Effector CD4-positive, alpha-beta T cell (primary cell): ENCODE data around the gene SIRT5.
A peak's percentile ranks its signal among the peaks of the same experiment; 100 is the strongest.

Experiments used
- DNase-seq: peaks from one replicate; pipeline ENCODE4 v3.0.0-alpha.2; 2020

Gene SIRT5

DNA sequence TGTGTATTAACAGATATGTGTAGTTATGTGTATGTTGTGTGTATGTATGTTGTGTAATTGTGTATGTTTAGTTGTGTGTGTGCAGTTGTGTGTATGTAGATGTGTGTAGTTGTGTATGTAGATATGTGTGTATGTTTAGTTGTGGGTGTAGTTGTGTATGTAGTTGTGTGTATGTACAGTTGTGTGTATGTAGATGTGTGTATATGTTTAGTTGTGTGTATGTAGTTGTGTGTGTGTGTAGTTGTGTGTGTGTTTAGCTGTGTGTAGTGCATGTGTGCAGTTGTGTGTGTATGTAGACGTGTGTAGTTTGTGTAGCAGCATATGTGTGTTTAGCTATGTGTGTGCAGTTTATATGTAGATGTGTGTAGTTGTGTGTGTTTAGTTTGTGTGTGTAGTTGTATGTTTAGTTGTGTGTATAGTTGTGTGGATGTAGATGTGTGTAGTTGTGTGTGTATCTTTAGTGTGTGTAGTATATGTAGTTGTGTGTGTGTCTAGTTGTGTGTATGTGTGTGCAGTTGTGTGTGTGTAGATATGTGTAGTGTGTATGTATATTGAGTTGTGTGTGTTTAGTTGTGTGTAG lies 16.3 kb downstream of the SIRT5 start:
- no peak for DNase-seq

DNA sequence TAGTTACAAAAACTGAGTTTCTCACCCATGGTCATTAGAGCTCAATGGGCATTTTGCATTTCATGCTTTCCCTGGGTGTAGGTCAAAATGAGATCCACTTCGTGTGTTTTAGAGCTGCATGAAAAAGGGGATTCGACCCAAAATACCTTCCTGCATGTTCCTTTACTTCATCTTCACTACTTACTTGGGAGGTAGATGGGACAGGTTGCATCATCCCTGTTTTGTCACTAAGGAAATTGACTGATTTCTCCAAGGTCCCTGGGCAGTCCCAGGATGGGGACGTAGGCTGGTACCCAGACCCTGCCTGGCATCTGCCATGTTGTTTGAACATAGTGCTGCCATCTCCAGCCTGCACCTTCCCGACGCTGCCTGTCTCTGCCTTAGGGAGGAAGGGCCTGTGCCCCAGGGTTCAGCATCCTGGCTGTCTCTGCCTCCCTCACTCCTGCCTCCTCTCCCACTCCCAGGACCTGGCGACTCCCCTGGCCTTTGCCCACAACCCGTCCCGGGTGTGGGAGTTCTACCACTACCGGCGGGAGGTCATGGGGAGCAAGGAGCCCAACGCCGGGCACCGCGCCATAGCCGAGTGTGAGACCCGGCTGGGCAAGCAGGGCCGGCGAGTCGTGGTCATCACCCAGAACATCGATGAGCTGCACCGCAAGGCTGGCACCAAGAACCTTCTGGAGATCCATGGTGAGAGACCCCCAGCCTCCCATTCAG lies 17.0 kb downstream of the SIRT5 start:
- DNase-seq, result no peak

DNA sequence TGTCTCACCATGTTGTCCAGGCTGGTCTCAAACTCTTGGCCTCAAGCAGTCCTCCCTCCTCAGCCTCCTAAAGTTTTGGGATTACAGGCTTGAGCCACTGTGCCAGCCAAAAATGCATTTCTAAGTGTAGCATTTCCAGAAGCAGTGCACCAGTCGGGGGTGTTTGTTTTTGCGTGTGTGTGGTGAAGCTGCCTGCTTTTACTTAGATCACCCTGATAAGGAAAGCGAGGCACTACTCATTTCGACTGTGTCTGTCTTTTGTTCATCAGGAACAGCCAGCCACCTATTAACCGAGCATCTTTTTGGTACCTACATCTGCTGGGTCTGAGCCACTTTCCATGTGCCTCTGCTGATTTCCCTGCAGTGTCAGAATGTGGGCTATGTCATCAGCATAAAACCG lies 18.7 kb downstream of the SIRT5 start:
- no peak for DNase-seq

DNA sequence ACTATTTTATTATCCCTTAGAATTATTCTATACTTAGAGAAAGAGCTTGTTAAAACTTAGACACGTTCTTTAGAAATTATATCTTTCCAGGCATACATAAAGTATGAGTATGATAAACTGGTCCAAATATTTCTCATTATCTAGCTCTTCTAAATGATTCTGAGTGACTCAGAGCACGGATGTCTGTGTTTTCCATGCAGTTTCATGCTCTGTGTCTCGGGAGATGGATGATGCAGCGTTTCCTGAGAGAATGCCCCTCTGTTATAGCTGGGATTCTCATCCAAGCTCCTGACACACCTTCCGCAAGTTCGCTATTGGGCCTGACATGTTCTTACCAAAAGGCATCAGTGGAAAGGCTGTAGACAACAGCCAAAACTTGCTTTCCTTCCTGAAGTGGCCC lies 19.3 kb downstream of the SIRT5 start:
- no peak for DNase-seq

DNA sequence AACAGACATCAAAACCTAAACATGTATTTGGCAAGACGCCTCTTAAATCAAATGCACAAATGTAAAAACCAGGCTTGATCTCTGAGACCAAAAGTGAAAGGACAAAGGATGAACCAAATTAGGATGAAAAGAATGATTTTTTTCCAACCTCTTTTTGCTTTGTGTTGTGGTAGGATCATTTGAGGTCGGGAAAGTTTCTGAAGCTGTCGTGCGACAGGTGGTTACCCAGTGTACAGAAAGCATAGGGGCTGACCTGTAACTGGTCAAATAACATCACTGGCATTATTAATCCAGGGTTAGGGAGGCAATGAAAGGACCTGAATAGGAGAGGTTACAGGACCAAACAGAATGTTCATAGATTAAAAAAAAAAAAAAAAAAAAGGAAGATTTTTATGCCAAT lies 22.7 kb downstream of the SIRT5 start:
- no peak for DNase-seq

DNA sequence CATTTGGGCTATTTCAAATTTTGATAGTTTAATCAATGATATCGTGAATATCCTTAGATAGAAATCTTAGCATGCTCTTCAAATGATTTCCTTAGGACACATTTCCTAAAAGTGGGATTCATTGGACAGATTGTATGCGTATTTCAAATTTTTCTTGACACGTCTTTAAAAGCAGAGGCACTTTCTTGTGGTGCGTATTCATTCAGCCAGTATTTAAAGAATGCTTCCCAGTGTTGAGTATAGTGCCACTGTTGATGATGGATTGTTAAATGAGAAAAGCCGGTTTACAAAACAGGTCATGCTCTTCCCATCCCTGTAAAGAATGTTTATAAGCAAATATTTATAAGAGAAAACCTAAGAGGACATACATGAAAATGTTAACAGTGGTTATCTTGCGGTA lies 25.6 kb downstream of the SIRT5 start:
- no peak for DNase-seq

DNA sequence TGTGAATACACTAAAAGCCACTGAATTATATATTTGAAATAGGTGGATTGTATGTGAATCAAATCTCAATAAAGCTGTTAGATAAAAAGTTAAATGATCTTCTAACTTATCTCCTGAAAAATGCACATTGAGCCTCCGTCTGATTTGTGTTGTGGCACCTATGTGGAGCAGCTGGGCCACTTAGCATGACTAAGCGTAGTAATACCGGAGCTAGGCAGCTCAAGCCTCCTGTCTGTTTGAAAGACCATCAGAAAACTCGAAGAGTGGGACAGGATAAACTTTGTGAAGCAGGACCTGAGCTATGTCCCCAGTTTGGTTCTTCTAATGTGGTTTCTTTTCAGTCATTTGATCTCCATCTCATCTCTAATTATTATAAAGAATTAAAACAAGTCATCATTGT lies 29.7 kb downstream of the SIRT5 start:
- DNase-seq, result no peak

DNA sequence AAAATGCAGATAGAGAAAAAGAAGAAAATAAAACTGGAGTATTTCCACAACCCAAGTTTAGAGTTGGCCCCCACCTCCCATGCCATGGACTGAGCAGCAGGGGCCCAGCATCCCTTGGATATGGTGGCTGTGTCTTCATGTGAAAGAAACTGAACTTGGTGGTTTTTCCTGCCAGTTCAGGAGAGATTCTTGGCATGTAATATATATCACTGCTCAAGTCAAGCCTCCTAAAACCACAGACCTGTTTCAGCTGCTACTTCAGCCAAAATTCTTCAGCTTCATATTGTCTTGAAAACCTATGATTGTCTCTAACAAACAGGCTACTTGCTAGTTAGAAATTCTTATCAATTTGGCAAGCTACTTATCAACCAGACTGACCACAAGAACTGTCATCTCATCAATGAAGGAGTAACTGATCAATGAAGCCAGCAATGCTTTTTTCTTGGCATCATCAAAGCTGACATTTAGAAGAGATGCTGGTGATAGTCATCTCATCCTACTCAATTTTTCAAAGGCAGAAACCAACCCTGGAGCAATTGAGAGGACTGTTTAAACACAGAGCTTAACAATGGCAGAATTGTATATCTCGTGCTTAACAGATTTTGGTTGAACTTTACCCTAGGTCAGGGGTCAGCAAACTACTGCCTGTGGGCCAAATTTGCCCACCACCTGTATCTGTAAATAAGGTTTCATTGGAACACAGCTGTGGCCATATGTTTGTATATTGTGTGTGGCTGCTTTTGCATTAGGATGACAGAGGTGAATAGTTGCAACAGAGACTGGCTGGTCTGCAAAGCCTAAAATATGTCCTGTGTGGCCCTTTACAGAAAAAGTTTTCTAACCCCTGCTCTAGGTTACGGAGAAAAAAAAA lies 30.4 kb downstream of the SIRT5 start:
- DNase-seq, result no peak

DNA sequence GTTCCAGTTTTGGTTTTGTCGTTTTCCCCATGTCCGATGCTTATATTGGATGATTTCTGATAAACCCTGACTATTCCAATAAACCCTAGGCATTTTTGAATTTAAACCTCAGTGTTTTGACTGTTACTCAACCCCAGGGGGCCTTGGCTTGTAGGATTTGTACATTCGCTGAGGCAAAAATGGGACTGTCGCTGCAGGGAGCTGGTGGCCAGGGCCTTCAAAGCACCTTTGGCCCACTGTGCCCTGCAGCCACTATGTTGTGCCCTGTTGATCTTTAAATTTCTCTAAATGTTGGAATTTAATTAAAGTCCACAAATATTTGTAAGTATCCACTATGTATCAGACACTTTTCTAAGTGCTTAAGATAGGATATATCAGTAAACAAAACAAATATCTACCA lies 31.2 kb downstream of the SIRT5 start:
- no peak for DNase-seq

DNA sequence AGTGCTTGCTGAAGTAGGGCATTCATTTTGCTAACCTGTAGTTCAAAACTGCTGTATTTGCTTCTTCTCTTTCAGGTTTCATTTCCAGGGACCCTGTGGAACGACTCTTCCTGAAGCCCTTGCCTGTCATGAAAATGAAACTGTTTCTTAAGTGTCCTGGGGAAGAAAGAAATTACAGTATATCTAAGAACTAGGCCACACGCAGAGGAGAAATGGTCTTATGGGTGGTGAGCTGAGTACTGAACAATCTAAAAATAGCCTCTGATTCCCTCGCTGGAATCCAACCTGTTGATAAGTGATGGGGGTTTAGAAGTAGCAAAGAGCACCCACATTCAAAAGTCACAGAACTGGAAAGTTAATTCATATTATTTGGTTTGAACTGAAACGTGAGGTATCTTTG lies 37.3 kb downstream of the SIRT5 start:
- no peak for DNase-seq

DNA sequence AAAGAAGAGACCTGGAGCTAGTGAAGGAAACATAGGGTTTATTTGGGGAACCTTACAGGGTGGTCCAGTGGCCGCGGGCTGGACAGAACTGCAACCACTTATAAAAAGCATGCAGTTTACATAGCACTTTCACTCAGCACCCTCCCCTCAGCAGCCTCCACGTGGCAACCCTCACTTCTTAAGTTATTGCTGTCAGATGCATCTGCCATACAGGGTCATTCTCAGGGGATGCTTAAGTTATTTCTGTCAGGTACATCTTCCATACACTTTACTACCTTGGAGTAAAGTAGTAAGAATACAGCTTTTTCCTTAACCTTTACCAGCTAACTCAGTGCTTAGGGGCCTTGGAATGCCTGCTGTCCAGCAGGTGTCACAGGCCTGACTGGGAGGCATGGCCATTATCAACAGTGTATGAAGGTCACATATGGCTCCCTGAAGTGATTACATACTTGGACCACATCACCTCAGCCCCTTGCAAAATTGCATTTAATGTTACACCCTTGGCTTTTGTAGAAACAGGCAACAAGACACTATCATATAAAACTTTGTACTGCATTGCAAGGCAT lies 38.7 kb downstream of the SIRT5 start:
- no peak for DNase-seq

DNA sequence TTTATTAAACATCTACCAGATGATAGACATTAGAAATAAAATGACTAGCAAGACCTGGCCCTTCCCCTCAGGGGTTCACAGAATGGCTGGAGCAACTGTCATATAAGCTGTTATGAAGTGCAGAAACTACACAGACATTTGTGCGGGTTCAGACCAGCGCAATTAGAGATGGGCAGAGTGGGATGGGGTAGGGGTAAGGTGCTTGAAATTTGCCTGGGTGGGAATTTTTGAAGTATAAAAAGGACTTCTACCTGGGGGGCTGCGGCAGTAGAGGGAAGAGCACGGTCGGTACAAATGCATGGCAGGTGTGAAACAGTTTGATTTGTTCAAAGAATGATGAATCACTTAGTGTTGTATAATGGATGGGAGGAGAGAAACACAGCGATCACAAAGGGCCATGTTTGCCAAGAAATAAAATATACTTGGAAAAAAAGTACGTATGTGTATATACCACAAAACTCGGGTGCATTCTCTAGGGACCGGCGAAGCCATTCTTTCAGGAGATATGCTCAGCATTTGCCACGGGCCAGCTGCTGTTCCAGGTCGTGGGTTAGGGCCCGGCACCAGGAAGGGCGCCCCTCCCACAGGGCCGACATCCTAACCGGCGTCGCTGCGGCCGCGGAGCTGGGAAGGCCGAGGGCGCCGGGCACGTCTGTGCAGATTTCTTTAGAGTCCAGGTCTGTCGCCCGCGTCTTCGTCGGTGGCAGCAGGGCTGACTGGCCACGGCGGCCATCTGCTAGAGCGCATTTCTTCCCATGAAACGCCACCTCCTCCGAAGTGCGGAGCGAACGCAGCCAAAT lies 39.9 kb downstream of the SIRT5 start:
- DNase-seq, result peak; percentile 15

DNA sequence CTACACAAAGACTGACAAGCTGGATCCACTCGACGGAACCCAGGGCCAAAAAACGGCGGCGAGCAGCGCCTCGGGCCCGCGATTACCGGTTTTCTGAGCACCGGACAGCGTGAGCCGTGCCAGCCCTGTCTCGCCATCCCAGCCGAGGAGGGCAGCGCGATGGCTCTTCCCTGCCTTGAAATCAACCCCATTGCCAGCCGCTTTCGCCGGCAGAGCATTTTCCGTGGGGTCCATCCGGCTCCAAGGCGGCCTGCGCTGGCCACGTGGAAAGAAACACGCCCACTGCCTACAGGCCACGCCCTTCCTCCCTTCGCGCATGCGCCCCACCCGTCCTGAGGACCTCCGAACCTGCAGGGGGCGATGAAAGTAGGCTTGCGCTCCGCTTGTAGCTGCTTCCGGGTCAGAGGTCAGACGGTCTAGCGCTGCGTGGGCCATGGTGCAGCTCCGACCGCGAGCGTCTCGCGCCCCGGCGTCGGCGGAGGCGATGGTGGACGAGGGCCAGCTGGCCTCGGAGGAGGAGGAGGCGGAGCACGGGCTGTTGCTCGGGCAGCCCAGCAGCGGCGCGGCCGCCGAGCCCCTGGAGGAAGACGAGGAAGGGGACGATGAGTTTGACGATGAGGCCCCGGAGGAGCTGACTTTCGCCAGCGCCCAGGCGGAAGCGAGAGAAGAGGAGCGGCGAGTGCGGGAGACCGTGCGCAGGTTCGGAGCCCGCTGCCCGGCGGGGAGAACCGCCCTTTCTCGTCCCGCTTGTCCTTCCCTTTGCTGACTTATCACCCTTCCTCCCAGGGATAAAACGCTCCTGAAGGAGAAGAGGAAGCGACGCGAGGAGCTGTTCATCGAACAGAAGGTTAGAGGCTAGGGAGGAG lies 40.8 kb downstream of the SIRT5 start, which contains the start of gene NOL7:
TSS of gene NOL7 (plus strand) at position 410 of the 866 bp plus-strand sequence. CDS start at position 434, 24 bp downstream.
- peak; percentile 99 for DNase-seq

DNA sequence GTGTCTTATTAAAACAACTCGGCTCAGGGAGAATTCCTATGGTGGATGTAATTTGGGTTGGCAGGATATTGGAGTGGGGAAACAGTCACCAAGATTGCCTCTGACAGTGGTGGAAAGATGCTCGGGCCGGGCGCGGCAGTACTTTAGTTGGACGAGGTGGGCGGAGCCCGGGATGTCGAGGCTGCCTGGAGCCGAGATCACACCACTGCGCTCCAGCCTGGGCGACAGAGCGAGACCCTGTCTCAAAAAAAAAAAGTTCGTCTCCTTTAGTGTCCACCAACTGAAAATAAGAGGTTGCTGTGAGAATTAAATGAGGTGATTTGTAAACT lies 41.4 kb downstream of the SIRT5 start:
- peak; percentile 37 for DNase-seq

DNA sequence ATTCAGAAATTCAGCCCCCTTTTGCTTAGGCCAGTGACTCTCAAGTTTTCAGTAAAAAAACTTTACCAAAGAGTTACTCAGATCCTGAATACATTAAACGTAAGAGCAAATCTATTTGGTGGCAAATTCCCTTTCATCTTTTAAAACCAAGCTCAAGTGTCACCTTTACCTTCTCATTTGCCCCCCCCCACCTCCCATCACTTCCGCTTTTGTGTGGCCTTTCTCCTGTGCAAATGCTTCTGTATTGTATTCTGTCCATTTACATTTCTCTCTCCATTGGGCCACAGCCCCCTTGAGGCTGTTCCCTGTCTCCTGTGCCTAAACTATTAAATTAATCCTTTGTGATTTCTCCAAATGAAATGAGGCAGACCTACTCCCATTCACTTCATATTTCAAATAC lies 42.7 kb downstream of the SIRT5 start:
- no peak for DNase-seq

DNA sequence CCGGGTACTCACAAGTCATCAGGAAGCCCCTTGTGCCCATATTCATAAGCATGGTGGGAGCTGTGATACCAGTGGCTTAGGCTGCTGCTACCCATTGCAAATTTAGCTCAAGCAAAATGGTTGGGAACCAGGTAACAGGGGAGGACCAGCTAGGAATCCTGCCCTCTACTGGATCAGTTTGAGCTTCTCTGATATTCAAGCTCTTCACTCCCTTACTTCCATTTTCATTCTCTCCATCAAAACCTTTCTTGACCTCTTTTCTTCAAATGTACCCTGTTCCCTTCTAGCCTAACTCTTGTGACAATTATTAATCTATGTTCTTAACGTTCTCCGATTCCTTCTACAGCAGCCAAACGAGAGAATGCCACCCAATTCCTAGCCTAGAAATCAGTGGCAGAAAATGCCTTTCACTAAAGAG lies 50.5 kb downstream of the SIRT5 start:
- peak; percentile 6 for DNase-seq

DNA sequence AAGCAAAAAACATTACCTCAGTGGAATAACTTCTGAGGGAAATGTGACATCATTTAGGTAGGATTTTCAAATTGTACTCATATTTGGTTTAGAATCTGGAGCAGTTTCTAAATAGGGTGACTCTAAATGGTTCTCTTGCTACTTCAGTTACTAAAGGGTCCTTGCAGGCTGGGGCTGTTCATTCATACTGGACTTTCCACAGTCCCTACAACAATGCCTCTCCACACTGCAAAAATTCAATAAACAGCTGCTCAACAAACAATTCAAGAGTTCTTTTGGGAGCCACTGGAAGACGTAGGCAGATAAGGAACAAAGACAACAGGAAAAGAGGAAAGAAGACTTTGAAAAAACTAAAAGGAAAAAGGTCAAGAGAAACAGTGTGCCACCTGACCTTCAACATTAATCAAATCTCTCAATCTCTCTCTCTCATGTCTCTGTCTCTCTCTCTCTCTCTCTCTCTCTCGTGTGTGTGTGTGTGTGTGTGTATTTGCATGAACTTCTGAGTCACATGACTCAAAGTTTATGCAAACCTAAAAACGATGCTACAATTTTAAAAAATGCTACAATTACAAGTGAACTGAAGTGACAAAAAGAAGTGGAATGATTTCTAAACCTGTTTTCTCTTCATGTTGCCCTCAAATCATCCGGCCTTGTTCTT lies 55.2 kb downstream of the SIRT5 start:
- no peak for DNase-seq

DNA sequence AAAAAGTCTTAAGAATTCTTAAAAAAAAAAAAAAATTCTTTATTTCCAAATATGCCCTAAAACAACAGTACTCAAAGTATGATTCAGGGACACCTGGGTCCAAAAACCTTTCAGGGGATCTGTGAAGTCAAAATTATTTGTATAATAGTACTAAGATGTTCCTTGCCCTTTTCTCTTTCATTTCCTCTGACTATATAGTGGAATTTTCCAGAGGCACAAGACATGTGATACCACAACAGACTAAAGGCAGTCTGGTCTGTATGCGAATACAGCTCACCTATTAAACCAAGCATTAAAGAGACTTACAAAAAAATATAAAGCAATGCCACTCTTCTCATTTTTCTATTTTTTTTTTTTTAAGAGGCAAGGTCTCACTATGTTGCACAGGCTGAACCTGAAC lies 56.1 kb downstream of the SIRT5 start:
- DNase-seq, result no peak

DNA sequence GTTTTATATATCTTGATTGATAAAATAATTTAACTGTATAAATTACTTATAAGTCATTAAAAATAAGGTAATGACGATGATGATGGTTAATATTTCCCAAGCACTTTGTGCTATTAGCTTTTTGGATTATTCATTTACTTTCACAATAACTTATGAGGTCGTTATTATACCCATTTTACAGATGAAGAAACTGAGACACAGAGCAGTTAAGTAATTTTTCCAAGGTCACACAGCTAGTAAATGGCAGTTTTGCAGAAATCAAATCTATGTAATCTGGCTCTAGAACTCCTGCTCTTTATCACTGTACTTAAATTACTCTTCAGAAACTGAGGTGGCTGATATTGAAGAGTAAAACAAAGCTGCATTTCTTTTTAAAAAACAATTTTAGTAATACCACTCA lies 58.9 kb downstream of the SIRT5 start:
- DNase-seq, result no peak

DNA sequence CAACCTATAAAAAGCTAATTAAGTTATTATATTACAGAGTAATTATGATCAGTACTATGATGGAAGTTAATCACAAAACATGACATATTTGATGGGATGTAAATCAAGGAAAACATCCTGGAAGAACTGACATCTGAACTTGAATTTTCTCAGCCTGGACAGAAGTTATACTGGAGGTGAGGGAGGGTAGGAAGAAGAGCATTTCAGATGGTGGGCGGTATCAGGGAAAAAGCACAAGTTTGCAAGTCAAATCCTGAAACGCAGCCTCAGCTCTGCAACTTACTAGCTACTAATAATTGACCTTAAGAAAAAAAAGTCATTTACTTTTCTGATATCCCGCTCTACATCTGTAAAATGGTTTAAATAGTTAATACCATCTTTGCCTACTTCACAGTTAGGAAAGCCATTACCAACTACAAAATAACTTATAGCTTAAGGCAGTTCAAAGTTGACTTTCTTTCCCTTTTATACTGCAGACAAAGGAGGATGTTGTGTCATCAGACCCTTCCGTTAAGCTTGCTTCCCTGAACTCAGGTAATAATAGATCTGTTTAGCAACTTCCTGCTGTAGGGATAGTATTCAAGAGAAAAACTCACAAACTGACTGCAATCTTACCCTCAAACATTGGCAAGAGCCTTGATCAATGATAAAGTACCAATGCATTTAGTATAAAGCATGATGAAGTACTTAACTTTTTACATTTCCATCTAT lies 61.7 kb downstream of the SIRT5 start:
- no peak for DNase-seq

DNA sequence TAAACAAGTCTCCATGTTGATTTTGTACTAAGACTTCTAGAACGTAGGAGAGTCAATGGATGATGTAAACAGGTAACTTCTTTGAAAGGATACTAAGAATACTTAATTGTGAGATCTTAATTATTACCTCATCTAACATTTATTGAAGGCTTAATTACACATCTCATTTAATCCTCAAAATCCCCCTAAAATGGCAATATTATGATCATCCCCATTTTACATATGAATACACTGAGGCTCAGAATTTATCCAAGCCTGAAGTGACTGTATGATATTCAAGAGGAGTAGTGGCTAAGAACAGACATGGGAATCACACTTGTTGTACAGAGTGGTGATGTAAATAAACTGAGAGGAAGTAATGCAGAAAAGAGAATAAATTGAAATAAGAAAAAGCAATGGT lies 63.6 kb downstream of the SIRT5 start:
- DNase-seq, result no peak
